NCI-H2081 (cell line): ENCODE results near the gene DACT3.
A peak's percentile ranks its signal among the peaks of the same experiment; 100 is the strongest.
"Not testable (repeated sequence)": the region's sequence is repeated elsewhere in the genome, so short reads cannot be mapped to it uniquely, and the experiment has no call there.

Experiments
- DNase-seq, 2 experiments: peaks; one replicate each; lab custom pipeline; 2025; lab: John Stamatoyannopoulos, UW

DACT3 gene

DNA sequence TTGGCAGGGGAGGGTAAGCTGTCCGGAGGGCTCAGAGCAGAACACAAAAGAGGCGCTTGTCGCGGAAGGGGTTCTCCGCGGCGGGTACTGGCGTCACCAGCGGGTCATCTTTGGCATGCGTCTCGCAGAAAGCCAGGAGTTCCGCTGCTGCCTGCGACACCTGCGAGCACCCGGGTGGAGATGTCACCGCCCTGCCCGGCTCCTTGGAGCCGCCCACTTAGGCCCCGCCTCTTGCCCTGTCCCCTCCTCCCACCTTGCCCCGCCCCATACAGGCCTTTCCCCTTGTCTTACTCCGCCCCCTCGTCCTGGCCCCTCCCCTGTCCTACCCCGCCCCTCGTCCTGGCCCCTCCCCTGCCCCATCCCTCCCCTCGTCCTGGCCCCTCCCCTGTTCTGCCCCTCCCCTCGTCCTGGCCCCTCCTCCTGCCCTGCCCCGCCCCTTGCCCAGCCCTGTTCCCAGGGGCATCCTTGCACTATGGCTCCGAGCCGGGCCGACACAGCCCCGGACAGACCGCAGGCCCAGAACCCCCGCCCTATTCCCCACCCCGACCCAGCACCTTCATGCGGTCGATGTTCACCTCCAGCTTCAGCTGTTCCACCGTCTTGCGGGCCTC is 26.8 kb downstream of the DACT3 start:
- DNase-seq = peak; percentile 11 to 55

DNA sequence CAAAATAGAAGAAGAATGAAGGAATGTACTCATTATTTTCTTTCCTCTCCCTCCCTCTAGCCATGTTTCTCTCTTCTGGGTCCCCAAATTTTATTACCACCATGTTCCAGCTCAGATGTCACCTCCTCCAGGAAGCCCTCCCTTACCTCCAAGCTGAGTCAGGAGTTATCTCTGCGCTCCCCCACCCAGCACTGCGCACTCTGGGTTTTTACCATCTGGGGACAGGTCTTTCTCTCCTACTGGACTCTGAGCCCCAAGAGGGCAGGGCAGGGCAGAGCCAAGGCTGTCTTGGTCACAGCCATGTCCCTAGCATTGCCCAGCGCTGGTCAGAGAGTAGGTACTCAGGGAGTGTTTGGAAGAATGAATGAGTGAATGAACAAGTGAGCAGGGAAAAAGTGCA is 27.9 kb downstream of the DACT3 start:
- DNase-seq = no peak

DNA sequence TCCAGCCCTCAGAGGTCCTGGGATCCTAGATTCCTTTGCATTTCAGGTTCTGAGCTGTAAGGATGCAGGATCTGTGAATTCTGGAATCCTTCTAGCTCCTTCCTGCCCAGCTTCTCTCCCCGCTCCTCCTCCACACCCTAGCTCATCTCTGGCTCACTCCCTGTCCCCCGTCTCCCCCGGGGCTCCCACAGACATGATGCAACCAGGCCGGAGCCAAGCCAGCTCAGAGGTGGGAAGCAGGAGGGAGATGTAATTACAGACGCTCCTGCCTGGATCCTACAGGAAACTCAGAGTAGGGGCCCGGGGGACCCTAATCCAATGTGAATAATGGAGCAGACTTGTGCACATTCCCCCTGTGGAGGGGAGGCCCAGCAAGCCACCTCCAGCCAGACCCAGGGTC is 29.5 kb downstream of the DACT3 start:
- no peak for DNase-seq

DNA sequence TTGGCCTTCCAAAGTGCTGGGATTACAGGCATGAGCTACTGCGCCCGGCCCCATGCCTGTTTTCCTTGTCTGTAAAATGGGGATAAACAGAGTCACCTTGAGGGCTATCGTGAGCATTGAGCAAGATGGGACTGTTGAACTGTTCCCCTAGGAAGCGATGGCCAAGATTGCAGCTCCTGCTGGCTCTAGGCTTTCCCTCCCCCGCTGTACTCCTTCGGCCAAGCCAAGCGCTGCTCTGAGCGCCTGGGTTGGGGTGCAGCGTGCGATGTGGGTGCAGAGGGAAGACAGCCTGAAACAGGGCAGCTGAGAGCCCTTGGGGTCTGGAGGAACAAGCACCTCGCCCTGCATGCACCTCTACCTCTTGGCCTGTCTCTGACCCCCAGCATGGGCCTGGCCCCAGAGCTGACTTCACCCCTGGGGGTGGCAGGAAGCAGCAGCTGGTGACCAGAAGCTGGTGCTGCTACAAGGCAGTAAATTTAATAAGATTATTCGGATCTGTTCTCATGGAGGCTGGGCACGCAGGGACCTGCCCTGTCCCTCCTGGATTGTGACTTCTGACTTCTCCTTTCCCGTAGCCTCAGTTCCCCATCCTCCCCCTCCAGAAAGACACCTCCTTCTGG is 30.3 kb downstream of the DACT3 start:
- DNase-seq = no peak

GRCh38 chr19:46629546-46630025 is 31.4 kb downstream of the DACT3 start:
- DNase-seq = no peak

- not testable (repeated sequence) for DNase-seq
Measured at GRCh38 chr19:46628970-46629369, 32.0 kb downstream of the DACT3 start.

GRCh38 chr19:46626446-46626845 is 34.5 kb downstream of the DACT3 start:
- DNase-seq = no peak

- DNase-seq = no peak
Measured at GRCh38 chr19:46625731-46626130, 35.3 kb downstream of the DACT3 start.

DNA sequence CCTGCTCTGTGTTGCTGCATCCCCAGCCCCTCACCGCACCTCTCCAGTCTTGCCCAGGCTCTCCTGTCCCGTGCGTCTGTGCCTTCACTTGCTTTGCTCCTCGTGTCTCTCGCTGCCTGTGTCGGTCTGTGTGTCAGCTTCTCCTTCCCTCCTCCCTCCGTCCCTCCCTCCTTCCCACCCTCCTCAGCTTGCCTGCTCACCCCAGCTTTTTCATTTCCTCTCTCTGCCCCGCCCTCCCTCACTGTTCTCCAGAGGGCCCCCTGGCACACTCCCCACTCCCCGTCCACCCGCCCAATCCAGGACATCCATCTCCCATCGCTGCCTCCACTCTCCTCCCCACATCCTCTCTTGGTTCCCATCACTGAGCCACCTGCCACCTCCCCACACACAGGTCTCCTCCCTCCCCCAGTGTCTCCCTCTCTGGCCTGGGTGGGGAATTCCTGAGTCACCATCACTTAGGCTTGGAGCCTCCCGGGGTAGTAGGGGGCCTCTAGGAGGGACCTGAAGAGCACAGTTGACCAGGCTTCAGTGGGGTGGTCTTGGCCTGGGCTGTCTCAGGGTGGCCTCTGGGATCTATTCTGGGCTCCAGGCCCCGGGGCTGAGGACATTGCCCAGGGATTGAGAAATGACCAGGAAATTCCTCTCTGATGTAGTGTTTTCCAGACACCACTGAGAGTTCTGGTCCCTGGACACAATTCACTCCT is 35.9 kb downstream of the DACT3 start, which contains the start of gene PTGIR:
Gene PTGIR, minus strand, starts transcription at position 132 of the 704 bp plus-strand sequence. CDS start 864 bp downstream, outside the sequence.
- no peak for DNase-seq

DNA sequence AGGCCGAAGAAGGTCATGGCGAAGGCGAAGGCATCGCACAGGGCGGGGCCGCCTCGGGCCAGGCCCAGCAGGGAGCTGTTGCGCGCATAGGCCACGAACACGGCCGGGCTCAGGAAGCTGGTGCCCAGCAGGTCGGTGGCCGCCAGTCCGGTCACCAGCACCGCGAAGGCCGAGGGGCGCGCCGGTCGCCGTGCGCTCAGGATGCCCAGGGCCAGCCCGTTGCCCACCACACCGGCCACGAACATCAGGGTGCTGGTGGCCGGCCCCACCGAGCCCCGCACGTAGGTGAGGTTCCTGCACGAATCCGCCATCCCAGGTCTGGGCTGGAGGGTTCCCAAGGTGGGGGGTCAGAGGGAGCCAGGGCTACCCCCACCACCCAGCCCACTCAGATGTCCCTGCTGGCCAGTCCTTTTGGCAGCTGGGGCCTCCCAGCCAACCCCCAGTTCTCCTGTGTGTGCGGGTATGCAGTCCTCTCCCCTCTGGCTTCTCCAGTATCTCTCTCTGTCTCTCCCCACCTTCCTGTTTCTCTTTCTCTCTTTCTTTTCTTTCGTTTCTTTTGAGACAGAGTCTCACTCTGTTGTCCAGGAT is 37.0 kb downstream of the DACT3 start:
- DNase-seq = no peak

DNA sequence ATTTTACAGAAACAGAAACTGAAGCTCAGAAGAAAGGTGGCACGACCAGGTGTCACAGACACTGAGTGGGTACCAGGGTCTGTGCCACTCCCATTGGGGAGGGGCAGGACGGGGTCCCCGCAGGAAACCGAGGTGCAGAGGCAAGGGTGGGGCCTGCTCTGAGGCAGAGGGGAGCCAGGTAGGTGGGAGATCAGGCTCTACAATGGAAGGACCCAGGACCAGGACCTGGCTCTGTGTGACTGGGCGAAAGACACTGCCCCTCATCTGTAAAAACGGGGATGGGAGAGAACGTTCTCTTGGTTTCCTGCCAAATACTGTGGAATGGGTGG is 38.9 kb downstream of the DACT3 start:
- no peak for DNase-seq

DNA sequence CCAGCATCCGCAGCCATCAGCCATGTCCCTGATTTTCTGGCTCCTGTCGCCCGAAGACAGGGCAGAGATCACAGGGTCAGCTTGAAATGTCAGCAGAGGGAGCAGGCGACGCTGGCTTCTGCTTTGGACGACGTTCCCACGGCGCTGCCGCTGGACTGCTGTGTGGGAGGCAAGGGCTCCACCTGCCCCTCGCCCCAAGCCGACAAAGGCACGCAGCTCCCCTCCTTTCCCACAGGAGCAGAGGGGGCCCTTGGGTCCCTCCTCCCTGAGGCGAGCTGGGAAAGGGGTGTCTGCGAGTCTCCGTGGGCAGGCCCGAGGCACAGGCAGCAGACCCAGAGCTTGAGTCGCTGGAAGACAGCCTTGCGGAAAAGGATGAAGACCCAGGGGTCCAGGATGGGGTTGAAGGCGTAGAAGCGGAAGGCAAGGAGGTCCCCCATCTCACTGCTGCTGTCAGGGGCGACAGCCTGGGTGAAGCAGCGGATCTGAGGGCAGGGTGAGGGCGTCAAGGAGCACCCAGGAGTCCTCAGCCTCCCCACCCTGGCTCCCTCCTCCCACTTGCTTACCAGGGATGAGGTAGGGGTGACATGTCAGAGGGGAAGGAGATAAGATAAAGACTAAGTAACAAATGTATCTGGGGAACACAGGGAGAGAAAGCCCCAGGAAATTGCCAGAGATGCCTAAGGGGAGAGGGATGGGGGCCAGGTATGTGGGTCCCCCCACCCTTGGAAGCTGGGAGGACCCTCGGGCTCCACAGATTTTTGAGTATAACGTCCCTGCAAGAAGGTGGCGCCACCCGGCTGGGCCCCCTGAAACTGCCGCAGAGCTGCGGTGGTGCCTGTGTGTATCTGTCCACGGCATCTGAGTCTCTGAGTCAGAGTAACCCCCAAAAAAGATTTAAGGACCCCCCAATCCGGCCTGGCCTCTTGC is 39.5 kb downstream of the DACT3 start:
- no peak for DNase-seq

DNA sequence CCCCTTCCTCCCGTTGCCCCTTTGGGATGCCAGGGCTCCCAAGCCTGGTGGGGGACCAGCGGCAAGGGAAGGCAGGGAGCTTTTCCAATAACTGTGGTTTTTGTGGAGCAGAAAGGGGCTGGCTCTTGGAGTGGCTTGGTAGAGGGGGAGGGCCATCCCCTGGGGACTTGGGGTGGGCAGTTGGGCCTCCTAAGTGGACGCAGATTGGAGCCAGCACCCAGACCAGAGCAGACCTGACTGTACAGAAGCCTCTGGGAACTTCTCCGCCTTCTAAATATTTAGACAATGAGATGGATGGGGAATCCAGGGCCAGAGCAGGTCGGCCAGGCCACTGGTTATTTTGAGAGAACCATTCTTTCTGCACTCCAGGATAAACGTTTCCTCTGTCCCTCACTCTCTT is 40.3 kb downstream of the DACT3 start:
- DNase-seq = no peak

DNA sequence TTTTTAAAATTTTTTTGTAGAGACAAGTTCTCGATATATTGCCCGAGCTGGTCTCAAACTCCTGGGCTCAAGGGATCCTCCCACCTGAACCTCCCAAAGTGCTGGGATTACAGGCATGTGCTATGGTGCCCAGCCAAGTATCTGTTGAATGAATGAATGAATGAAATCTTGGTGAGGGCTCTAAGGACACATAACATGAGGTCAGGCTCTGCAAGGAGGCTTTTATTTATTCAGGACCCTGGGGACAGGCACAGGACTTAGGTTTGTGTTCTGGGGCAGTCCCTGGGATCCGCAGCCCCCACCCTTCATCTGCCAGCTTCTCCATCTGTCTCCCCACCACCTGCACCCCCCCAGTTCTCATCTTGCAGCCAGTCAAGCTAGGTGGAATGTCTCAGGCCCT is 40.7 kb downstream of the DACT3 start:
- no peak for DNase-seq

DNA sequence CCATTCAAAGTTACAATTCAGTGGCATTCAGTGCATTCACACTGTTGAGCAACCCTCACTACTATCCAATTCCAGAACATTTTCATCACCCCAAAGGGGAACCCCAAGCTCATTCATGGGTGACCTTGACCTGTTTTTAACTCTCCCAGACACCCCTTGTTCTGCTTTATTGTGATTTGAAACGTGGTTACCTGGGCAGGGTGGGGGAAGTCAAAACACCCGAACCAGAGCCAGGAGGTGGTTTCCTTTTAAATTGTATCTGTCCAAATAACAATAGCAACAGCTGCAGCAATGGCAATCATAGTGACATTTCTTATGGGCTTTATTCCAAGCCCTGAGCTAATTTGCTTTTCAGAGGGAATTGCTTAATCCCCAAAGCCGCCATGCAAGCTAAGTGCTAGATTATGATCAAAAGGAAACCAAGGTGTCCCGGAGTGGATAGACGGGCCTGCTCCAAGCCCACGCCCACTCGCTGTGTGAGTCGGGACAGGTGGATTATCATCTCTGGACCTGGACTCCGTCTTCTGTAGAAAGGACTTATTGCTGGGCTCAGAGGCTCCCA is 42.2 kb downstream of the DACT3 start:
- DNase-seq = peak; percentile 37 to 60

DNA sequence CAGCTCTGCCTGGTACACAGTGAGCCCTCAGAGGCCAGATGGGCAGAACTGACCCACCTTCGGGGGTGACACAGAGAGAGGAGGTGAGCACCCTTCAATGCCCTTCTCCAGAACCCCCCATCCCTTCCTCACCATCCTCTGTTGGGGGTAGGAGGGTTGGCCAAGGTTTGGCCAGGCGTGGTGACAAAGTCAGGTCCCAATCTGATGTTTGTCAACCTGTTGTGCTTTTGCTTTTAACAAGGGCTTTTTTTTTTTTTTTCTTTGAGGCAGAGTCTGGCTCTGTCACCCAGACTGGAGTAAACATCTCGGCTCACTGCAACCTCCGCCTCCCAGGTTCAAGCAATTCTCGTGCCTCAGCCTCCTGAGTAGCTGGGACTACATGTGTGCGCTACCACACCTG is 43.4 kb downstream of the DACT3 start:
- no peak for DNase-seq

DNA sequence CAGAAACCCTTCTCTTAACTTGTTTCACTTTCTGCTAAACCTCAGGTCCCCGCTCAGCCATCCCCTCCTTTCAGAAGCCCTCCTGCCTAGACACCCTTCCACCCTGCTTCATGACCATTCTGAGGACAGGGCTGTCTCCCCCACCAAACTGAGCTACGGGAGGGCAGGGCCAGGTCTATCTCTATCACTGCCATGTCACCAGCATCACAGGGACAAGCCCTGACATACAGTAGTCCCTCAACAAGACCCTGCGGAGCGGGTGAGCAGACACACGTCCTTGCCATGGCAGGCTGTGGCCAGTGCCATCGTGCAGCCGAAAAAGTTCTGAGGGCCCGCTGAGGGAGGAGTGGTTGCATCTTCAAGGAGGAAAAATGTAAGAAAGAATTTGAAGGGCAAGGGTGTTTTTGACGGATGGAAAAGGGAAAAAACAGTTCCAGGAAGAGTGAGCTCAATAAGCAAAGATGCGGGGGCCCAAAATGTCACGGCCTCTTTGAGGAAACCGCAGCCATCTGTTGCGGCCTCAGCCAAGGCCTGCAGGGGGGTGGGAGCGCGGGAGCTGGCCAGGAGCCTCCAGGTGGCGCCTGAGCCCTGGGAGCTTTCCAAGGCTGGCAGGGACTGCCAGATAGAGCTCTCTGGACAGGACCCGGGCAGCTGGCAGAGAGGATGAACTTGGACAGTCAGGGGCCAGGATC is 44.2 kb downstream of the DACT3 start:
- DNase-seq = peak; percentile 53 to 72

DNA sequence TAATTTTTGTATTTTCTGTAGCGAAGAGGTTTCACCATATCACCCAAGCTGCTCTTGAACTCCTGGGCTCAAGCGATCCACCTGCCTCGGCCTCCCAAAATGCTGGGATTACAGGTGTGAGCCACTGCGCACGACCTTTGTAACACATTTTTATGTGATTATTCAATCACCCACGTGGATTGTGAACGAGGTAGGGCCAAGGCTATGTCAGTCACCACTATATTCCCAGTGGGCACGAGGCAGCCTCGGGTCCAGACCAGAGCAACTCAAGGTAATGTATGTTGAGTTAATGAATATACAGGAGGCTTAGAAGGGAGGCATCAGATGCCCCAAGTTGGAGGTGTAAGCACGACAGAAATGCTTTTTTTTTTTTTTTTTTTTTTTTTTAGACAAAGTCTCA is 45.0 kb downstream of the DACT3 start:
- DNase-seq = no peak

DNA sequence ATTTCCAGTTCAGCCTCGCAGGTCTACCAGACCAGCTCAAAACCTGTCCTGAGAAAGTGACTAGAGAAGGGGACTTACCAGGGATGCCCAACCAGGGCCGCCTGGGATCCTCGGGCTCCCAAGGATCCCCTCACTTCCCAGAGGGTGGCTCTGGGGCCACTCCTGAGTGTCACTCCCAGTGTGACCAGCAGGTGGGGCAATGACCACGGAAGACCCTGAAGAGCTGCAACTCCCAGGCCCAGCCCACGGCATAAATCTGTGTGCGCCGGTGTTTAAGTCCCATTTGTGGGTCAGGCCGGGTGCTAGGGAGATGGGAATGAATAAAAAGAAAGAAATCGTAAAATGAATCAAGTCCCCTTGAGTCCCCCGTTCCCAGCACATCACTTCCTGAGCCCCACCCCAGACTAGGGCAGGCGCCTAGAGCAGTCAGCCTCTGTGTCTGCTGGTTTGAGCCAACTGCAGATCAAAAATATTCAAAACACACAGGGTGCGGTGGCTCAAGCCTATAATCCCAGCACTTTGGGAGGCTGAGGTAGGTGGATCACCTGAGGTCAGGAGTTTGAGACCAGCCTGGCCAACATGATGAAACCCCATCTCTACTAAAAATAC is 46.8 kb downstream of the DACT3 start:
- peak; percentile 68 to 79 for DNase-seq

DNA sequence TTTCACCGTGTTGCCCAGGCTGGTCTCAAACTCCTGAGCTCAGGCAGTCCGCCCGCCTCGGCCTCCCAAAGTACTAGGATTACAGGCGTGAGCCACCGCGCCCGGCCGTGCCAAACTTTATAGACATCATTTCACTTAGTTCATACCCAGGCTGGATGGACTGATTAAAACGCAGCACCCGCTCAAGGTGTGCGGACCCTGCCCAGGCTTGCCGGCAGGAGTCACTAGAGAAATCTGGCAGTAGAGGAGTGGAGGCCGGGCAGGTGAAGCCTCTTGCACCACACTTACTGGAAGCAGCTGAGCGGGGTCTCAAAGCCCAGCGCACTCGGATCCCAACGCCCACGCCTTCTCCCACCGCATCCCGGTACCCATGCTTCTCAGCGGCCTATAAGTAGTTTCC is 47.5 kb downstream of the DACT3 start:
- no peak for DNase-seq

GRCh38 chr19:46611776-46612175 is 49.2 kb downstream of the DACT3 start:
- no peak for DNase-seq
